ENCODE data around the gene FREY1. TPM values are rescaled to one million over a fixed set of nuclear protein-coding genes. Genes with fewer than 3 reads are reported as not detected.
A peak's percentile ranks its signal among the peaks of the same experiment; 100 is the strongest.

The FREY1 gene
- total and polyA plus RNA-seq, 2 of the 8 experiments (the other 6 are each of a cell fraction or from before 2014, with no cell fraction given): 0.32 to 1.1 TPM

GRCh38 chr11:45919806-45920530, 12.9 kb upstream of the FREY1 start:
- peak overlapping the region; percentile 3 for H3K4ac ChIP-seq (replicated peaks; ENCODE audit: insufficient read length, low read depth, low read length)
- CTCF ChIA-PET (ENCODE audit: partially characterized antibody): interaction anchor here (2.0 kb wide), 1 partner anchor 21 kb away, joined by 7 read pairs; no protein-coding TSS in a partner anchor
- H3K79me1 ChIP-seq (ENCODE audit: low read depth, low read length): peaks cover 19% of the 10 kb centered on the region
- no peak for DNase-seq (ENCODE audit: low read depth in 1 of 2, low spot score in 2 of 2)
- peaks cover 11 to 21% of the 10 kb centered on the region in 2 experiments for H4K20me1 ChIP-seq (replicated peaks in 1 of 2; ENCODE audit: control insufficient read depth in 1 of 2, insufficient read depth in 2 of 2, low read length in 2 of 2)
- no peak overlapping the region for H2AFZ ChIP-seq (ENCODE audit: low read length)
- POLR2A ChIA-PET (ENCODE audit: partially characterized antibody): interaction anchor here (0.7 to 9.8 kb wide), 7 partner anchors 11 to 323 kb away, joined by 3 to 115 read pairs (median 4); no protein-coding TSS in a partner anchor
- H3K56ac ChIP-seq (replicated peaks; ENCODE audit: insufficient read length, low read depth, low read length): no peak overlapping the region
- H3K9ac ChIP-seq (replicated peaks in 1 of 4; ENCODE audit: extremely low read depth in 1 of 4, low read depth in 3 of 4, low read length in 3 of 4): no peak overlapping the region; a peak in 1 of 7 replicates
- peaks cover 0 to 9% (median 0%) of the 10 kb centered on the region in 4 experiments; a peak in 3 of 7 replicates for H3K27me3 ChIP-seq (replicated peaks in 1 of 4; ENCODE audit: control insufficient read depth in 3 of 4, extremely low read depth in 1 of 4, insufficient read depth in 3 of 4, low read length in 3 of 4)
- peak overlapping the region; percentile 19; the same call in 1 of the 2 replicates for H2BK15ac ChIP-seq (ENCODE audit: low read length)
- H3K23me2 ChIP-seq (ENCODE audit: low read depth, low read length): peaks cover 22% of the 10 kb centered on the region
- H3K4me3 ChIP-seq (ENCODE audit: extremely low read depth in 1 of 4, insufficient read depth in 2 of 4, low read depth in 3 of 4, low read length in 4 of 4): no peak overlapping the region
- no peak overlapping the region for H3K23ac ChIP-seq (ENCODE audit: insufficient read length)
- H2AK5ac ChIP-seq (ENCODE audit: low read depth, low read length): peak overlapping the region; percentile 96; the same call in 1 of the 2 replicates
- FAIRE-seq: no peak
- H2BK5ac ChIP-seq (ENCODE audit: low read depth, low read length): peak overlapping the region; percentile 87; the same call in 1 of the 2 replicates
- H4K5ac ChIP-seq (ENCODE audit: insufficient read length, low read depth, low read length): peak overlapping the region; percentile 4
- H2BK12ac ChIP-seq (ENCODE audit: low read depth, low read length): peak overlapping the region; percentile 97
- peaks cover 12 to 33% (median 24%) of the 10 kb centered on the region in 4 experiments for H3K4me1 ChIP-seq (replicated peaks in 1 of 4; ENCODE audit: control insufficient read depth in 3 of 4, insufficient read depth in 4 of 4, low read length in 3 of 4)
- H3K36me3 ChIP-seq (ENCODE audit: control insufficient read depth in 2 of 4, insufficient read depth in 4 of 4, low read length in 3 of 4): peaks cover 0 to 12% (median 5%) of the 10 kb centered on the region in 4 experiments; a peak in 4 of 8 replicates
- peak overlapping the region; percentile 18 to 91; a peak in 3 of 4 replicates for H3K4me2 ChIP-seq (ENCODE audit: insufficient read depth in 1 of 2, low read depth in 2 of 2, low read length in 2 of 2)
- peak overlapping the region; percentile 62 for H3K18ac ChIP-seq (ENCODE audit: extremely low read depth, low read length)
- H4K8ac ChIP-seq (ENCODE audit: extremely low read depth, insufficient read depth, low read length): no peak overlapping the region
- H4K91ac ChIP-seq (replicated peaks; ENCODE audit: insufficient read length, low read length): peak overlapping the region; percentile 29
- peak overlapping the region; percentile 86; the same call in 1 of the 2 replicates for H2BK20ac ChIP-seq (ENCODE audit: low read length)
- H3K9me3 ChIP-seq (ENCODE audit: insufficient read depth in 2 of 2, low read depth in 1 of 2, low read length in 1 of 2): no peaks in the 10 kb centered on the region
- H3K27ac ChIP-seq (ENCODE audit: low read depth, low read length): no peak overlapping the region
- H3K79me2 ChIP-seq (ENCODE audit: control insufficient read depth in 1 of 2, insufficient read depth in 2 of 2, low read length in 2 of 2): peaks cover 0 to 17% of the 10 kb centered on the region in 2 experiments; a peak in 1 of 4 replicates
- H3K14ac ChIP-seq (ENCODE audit: insufficient read length): no peak overlapping the region
- WGBS, 2 experiments (ENCODE audit: extremely low coverage in 1 of 2, insufficient coverage in 1 of 2, insufficient read length in 1 of 2, insufficient replicate concordance in 2 of 2, low coverage in 1 of 2, low lambda C conversion rate in 2 of 2, missing lambda C conversion rate in 1 of 2): 82% methylated on average over 13 of the region's 13 CpGs; no CpG with 5 or more reads in 1 of the 2 experiments
- peak overlapping the region; percentile 7 for H2BK120ac ChIP-seq (replicated peaks; ENCODE audit: low read depth, low read length)
- TF ChIP-seq KDM5A (IDR thresholded peaks at IDR 0.05; ENCODE audit: low read length) (no peak), EGR1 (IDR thresholded peaks at IDR 0.05; ENCODE audit: borderline replicate concordance, low read depth, low read length) (no peak), POLR2AphosphoS5 (IDR thresholded peaks at IDR 0.05; ENCODE audit: low read depth, low read length) (0 out of 2 replicates have a peak, but pooled peaks have one; percentile 9), EP300 (IDR thresholded peaks at IDR 0.05; ENCODE audit: borderline replicate concordance in 1 of 2, low read depth in 2 of 2, low read length in 2 of 2) (no peak), POLR2A (IDR thresholded peaks at IDR 0.05; ENCODE audit: control extremely low read depth in 1 of 2, low read depth in 2 of 2, low read length in 2 of 2) (peak in 1 of 2 experiments; percentile 64; a peak in 2 of 3 replicates), POU5F1 (IDR thresholded peaks at IDR 0.05; ENCODE audit: low read depth, low read length) (no peak), SRF (IDR thresholded peaks at IDR 0.05; ENCODE audit: low read depth, low read length) (no peak), RAD21 (IDR thresholded peaks at IDR 0.05 in 1 of 2, conservative IDR thresholded peaks at IDR 0.05 in 1 of 2; ENCODE audit: low read depth in 2 of 2, low read length in 2 of 2) (no peak), SP1 (IDR thresholded peaks at IDR 0.05; ENCODE audit: low read depth, low read length) (no peak), RXRA (IDR thresholded peaks at IDR 0.05; ENCODE audit: insufficient read depth, low read depth, low read length) (no peak), JUN (IDR thresholded peaks at IDR 0.05; ENCODE audit: low read depth, low read length) (no peak), SUZ12 (IDR thresholded peaks at IDR 0.05; ENCODE audit: low read length) (no peak)
